Fibroblast of skin of scalp (primary cell): ENCODE results near the gene KRT73.

ENCODE experiments used
- DNase-seq: peaks from one replicate; pipeline ENCODE4 v3.0.0-alpha.2; 2013

Gene KRT73

DNA sequence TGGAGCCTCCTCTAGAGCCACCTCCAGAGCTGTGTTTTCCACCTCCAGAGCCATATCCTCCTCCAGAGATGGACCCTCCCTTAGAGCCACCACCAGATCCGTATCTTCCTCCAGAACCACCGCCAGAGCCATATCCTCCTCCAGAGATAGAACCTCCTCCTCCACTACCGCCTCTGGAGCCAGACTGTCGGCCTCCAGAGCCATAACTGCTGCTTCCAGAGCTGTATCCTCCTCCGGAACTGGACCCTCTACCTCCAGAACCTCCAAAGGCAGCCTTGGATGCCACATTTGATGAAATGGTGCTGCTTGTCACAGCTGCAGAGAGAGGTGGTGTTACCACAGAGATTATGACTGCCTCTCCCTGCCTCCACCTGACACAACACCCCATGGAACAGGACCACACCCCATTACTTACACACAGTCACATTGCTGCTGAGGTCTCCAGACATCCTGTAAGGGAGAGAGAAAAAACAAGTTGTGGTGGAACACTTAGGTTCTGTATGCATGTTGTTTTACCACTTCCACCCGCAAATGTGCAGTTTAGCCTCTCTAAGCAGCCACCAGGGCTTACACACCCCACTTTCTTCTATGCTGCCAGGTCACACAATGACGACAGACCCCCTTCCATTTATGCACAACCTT is 26.9 kb upstream of the KRT73 start:
- DNase-seq = no peak

DNA sequence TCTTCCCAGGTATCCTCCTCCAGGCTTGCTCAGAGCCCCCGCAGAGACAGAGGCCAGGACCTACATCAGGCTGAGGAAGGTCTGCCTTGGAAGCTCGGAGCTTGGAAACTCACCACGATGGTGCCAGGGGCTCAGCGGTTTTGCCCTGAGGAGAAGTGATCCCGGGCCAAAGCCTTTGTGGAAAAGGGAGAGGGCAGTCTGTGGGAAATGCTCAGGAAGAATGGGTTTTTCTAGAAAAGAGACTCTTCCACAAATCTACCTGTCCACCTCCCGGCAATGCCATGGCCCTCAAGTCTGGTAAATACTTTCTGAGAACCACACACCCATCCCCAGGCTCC is 25.7 kb upstream of the KRT73 start:
- no peak for DNase-seq

- DNase-seq = no peak
Observed at GRCh38 chr12:52643233-52644077, 25.1 kb upstream of the KRT73 start.

- DNase-seq = no peak
Observed at GRCh38 chr12:52641468-52641867, 23.1 kb upstream of the KRT73 start.

- no peak for DNase-seq
Observed at GRCh38 chr12:52637299-52637698, 18.9 kb upstream of the KRT73 start.

DNA sequence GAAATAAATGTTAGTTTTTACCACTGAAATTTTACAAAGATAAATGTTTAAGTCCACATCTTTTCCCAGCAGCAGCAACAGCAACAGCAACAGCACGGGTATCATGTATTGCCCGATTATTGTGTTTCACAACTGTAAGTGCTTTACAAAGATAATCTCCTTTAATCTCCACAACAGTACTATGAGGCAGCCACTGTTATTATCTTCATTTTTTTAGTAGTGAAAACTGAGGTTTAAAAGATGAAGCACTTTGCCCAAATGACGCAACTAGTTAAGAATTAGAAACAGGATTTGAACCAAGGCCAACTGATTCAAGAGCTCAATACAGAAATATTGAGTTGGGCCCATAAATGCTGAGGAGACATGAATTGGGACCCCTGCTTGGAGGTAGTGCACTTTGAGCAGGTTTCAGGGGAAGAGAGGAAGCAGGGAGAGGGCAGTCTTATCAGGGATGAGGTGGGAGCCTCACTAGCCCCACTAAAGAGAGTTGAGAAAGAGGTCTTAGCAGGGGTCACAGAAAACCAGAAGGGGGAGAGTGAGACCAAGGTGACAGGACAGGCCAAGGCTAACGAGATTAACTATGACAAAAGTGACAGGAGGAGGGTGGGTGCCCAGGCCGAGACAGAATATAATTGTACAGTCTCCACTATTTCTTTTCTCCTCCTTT is 18.4 kb upstream of the KRT73 start:
- DNase-seq = no peak

DNA sequence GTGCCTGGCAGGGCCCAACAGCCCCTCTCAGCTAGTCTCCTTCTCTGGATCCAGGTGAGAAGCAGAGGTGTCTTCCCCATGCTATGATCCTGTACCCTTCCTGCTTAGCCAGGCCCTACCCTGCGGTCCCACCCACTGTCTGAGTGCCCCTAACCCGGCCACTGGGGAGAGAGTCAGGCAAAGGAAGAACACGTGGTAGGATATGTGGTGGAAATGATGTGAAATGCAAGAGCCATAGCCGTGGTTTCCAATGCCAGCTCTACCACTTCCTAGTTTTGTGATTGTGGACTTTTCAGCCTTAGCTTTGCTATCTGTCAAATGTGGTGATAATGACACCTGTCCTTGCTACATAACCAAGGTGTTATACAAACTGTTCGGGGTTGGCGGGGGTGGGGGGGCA is 17.8 kb upstream of the KRT73 start:
- DNase-seq = no peak

DNA sequence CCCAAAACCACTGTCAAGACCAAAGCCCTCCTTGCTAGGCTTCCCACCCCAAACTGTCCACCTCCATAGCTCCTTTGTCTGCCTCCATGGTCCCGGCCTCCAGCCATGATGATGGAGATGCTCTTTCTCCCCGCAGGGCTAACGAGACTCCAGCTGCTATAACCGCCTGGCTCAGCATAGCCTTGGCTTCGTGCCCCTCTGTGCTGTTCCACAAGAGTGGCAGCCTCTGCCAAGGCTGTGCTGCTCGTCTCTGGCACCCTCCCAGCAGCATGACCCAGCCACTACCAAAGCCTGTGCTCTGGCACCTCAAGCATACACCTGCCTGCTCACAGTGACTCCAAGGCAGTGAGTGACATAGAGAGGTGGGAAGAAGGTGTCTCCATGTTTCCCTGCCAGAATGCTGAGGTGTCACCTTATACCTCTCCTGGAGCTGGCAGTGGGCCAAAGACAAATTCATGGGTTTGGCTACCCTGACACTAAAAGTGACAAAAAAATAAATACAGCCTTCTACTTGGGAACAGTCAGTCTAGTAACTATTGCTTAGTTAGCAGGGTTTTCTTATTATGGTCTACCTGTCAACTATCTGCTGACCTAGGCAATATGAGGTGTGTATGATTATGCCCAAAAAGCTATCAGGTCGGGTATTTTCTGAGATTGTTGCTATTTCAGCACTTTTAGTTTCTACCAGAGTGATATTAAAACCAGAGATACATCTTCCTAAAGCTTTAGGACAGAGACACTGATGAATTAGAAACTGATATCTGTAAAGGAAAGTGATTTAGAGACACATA is 16.1 kb upstream of the KRT73 start:
- no peak for DNase-seq

DNA sequence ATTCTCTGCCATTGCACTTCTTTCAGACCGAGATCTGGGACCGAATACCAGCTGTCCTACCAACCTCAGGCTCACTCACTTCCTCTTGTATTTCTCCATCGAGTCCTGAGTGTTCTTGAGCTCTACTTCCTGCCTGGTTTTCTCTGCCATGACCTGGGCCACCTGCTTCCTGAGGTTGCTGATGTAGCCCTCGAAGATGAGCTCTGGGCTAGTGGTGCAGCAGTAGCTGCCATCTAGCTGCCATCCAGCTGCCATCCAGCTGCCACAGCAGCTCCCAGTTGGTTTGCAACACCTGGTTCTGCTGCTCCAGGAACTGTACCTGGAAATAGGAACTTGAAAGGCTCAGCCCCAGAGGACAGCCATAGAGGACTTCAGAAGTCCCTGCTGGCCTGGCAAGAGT is 15.0 kb upstream of the KRT73 start:
- no peak for DNase-seq

GRCh38 chr12:52632656-52633055 is 14.3 kb upstream of the KRT73 start:
- DNase-seq = no peak

GRCh38 chr12:52631676-52632459 is 13.5 kb upstream of the KRT73 start:
- no peak for DNase-seq

- no peak for DNase-seq
Observed at GRCh38 chr12:52631264-52631663, 12.9 kb upstream of the KRT73 start.

- DNase-seq = no peak
Observed at GRCh38 chr12:52630599-52631200, 12.3 kb upstream of the KRT73 start.

DNA sequence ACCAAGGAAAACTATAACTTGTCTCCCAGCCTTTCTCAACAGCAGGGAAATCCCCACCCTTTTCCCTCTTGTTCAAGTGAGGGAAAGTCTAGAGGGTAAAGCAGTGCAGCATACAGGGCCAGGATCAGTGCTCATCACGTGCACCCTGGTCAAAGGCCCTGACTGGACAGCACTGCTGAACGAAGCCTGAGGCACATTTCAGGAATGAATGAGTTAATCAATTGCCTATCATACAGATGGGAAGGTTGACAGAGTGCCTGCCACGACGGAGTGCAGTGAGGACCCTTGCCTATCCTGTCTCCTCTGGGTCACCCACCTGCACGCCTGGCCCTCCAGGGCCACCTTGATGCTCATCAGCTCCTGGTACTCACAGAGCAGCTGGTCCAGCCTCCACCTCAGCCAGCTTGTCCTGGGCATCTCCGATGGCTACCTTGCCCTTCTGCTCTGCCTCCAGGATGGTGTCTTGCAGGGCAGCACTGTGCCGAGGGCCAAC is 11.7 kb upstream of the KRT73 start:
- DNase-seq = no peak

DNA sequence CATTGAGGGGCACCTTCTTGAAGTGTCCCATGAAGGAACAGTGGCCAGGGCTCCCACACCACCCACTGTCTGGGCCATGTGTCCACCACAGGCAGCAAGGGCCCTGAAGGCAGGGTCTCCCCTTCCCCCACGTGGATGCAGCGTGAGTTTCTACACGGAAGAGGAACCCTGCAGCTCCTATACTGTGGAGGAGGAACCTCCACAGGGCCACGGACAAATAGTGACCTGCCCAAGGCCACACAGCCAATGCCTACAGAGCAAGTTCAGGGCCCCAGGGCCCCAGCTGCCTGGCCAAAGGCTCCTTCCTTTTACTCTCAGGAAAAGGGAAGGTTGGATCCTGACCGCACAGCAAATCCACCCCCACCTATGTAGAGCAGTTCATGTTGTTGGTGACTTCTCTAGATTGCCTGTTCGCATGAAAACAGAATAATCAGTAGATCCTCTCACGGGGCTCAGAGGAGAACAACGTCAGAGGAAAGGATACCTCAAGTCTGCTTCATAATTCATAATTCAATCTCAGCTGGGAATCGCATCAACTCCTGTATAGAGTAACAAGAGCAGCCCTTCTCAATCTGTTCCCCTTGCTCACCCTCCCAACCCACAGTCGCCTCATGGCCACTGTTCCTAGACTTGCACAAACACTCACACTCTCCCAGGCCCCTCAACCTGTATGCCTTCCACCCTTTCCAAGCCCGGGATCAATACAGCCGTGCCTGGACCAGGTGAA is 11.1 kb upstream of the KRT73 start:
- DNase-seq = no peak

GRCh38 chr12:52628841-52629240 is 10.5 kb upstream of the KRT73 start:
- DNase-seq = no peak

DNA sequence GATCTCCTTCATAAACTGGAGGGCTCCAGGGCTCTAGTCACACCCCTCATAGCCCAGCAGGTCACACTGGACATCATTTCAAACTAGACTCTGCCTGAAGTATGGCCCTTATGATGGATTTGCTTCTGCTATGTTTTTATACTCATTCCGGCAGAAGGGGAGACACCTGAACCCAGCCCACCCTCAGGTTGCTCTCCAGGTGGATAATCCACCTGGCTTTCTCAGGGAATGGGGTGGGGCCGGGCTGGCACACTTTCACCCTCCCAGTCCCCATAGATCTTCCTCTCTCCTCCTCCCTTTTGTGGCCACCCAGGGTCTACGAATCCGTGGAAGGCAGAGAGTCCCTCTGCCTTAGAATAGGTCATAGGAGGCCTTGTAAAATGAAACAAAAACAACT is 9.8 kb upstream of the KRT73 start:
- DNase-seq = no peak

DNA sequence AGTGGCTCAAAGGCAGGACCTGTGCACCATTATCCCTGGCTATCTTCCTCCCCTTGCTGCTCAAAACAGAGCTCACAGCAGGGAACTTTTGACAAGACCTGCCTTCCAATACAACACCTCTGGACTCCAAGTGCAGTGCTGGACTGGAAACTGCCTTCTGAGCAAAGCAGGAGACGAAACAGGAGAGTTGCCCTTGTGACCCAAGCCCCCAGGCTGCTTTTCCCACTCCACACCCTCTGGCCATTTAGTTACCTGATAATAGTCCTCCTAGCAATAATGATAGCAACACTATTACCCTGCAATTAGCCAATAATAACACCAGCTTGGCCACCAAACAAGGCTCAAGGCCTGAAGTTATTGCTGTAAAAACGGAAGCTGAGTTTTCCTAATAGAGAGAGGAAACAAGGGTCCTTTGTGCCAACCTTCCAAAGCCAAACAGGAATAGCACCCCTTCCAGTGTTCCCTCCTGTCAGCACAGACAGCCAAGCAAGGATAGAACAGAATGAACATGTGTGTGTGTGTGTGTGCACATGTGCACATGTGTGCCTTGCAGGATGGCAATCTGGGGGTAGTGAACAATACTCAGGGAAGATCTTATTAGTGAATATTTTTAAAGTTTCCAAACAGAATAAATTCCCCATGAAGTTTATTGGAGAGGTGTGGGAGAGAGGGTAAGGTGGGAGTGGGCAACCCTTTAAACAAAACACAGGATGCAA is 9.2 kb upstream of the KRT73 start:
- no peak for DNase-seq

GRCh38 chr12:52622349-52622748 is 4.0 kb upstream of the KRT73 start:
- DNase-seq = no peak

DNA sequence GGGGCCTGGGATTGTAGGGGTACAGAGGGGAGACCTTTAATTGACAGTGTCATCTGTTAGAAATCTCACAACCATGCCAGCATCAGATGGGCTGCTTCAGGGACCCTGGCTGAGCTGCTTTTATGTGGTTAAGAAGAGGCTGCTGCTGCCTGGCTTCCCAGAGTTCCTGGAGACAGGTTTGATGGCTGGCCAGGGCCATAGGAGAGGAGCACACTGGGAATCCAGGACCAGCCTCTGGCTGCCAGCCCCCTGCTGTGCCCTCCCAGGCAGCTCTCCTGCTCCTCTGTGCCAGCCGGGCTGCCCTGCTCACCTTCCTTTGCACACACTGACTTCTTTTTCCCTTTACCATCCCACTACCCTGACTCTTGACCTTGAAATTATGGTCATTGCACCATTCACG is 507 bp upstream of the KRT73 start:
- DNase-seq = no peak
